ENCODE data around the gene SPAG16. TPM values are rescaled to one million over a fixed set of nuclear protein-coding genes. Genes with fewer than 3 reads are reported as not detected.

SPAG16 gene
- total RNA-seq, 1 experiment from 2014 or later, result 13.0 TPM

- H3K4me1 ChIP-seq (ENCODE audit: control insufficient read depth, insufficient read depth, low read length), result no peaks in the 10 kb centered on the region
- DNase-seq (ENCODE audit: low read depth, low spot score), result no peak
- POLR2A ChIA-PET, result no interaction called here
- no peaks in the 10 kb centered on the region for H3K27me3 ChIP-seq (ENCODE audit: control insufficient read depth, insufficient read depth, low read length)
- no peak overlapping the region for H3K27ac ChIP-seq (ENCODE audit: low read length)
- H3K9me3 ChIP-seq (ENCODE audit: control insufficient read depth, insufficient read depth, low read depth, low read length), result peaks cover 7% of the 10 kb centered on the region; the same call in 1 of the 2 replicates
- no peak for ATAC-seq
- CTCF ChIA-PET, result interaction anchor here (0.7 kb wide), 1 partner anchor 672 kb away, joined by 4 read pairs; no protein-coding TSS in a partner anchor
- H3K4me3 ChIP-seq (ENCODE audit: low read depth in 2 of 2, low read length in 2 of 2), result no peak overlapping the region
- no peaks in the 10 kb centered on the region for H3K36me3 ChIP-seq (ENCODE audit: control insufficient read depth, insufficient read depth, low read length)
- intact Hi-C loops (cut with micrococcal nuclease; ENCODE audit: unreplicated experiment) (no loop called here), in situ Hi-C loops (cut with HindIII; ENCODE audit: low pct_unique_long_range_greater_than_20kb, low sequenced_read_pairs) (no loop called here)
- TF ChIP-seq SIN3A (IDR thresholded peaks at IDR 0.05; ENCODE audit: borderline replicate concordance, insufficient read depth, low read depth, low read length), result no peak
- no peak for TF ChIP-seq REST (IDR thresholded peaks at IDR 0.05; ENCODE audit: insufficient read depth in 1 of 2, low read depth in 2 of 2, low read length in 1 of 2)
- no peak for TF ChIP-seq CTCF (IDR thresholded peaks at IDR 0.05)
- TF ChIP-seq POLR2AphosphoS5 (IDR thresholded peaks at IDR 0.05; ENCODE audit: low read depth, low read length), result no peak
- TF ChIP-seq TCF7L2 (IDR thresholded peaks at IDR 0.05; ENCODE audit: low read depth, low read length), result no peak
- BruUV-seq (replicated peaks), result no TSS peak
Observed at GRCh38 chr2:213923543-213923942, 639.3 kb downstream of the SPAG16 start.

GRCh38 chr2:213934560-213934959 lies 650.3 kb downstream of the SPAG16 start:
- no TSS peak for BruUV-seq (replicated peaks)
- no peak for ATAC-seq
- in situ Hi-C loops (cut with HindIII; ENCODE audit: low pct_unique_long_range_greater_than_20kb, low sequenced_read_pairs), result no loop called here

More at GRCh38 chr2:213934560-213934959, 650.3 kb downstream of the SPAG16 start:
- intact Hi-C loops (cut with micrococcal nuclease; ENCODE audit: unreplicated experiment), result no loop called here
- Histone ChIP-seq H3K9me3 (ENCODE audit: control insufficient read depth, insufficient read depth, low read depth, low read length) (no peaks in the 10 kb centered on the region), H3K4me3 (ENCODE audit: low read depth in 2 of 2, low read length in 2 of 2) (no peak overlapping the region), H3K36me3 (ENCODE audit: control insufficient read depth, insufficient read depth, low read length) (no peaks in the 10 kb centered on the region), H3K4me1 (ENCODE audit: control insufficient read depth, insufficient read depth, low read length) (no peaks in the 10 kb centered on the region), H3K27me3 (ENCODE audit: control insufficient read depth, insufficient read depth, low read length) (no peaks in the 10 kb centered on the region), H3K27ac (ENCODE audit: low read length) (no peak overlapping the region)
- POLR2A ChIA-PET, result no interaction called here
- TF ChIP-seq SIN3A (IDR thresholded peaks at IDR 0.05; ENCODE audit: borderline replicate concordance, insufficient read depth, low read depth, low read length) (no peak), CTCF (IDR thresholded peaks at IDR 0.05) (peak; percentile 35; the same call in 1 of the 2 replicates)
- CTCF ChIA-PET, result no interaction called here
- DNase-seq (ENCODE audit: low read depth, low spot score), result no peak

All from Panc1 (cell line).